SJSA1 (cell line): ENCODE results near the gene SLC28A1. TPM values are rescaled to one million over a fixed set of nuclear protein-coding genes. Genes with fewer than 3 reads are reported as not detected.

Experiments used
- DNase-seq, 2 experiments: peaks; one replicate each; pipeline ENCODE4 v3.0.0-alpha.2; 2015 to 2020; ENCODE audit warnings: low spot score in 2 of 2, low read depth in 1 of 2
- H3K27ac ChIP-seq: fragments of 250-450 bp; sonication (Bioruptor Pico); 2 replicates; pipeline ENCODE4 v1.5.1; 2020; ENCODE audit warnings: mild to moderate bottlenecking, moderate library complexity
- H3K27me3 ChIP-seq: fragments of 250-450 bp; sonication (Bioruptor Pico); replicated peaks from 2 replicates; pipeline ENCODE4 v1.5.1; 2020; ENCODE audit warnings: mild to moderate bottlenecking, moderate library complexity
- H3K36me3 ChIP-seq: fragments of 250-450 bp; sonication (Bioruptor Pico); 2 replicates; pipeline ENCODE4 v1.5.1; 2020; ENCODE audit warnings: mild to moderate bottlenecking
- H3K4me1 ChIP-seq: fragments of 250-450 bp; sonication (Bioruptor Pico); replicated peaks from 2 replicates; pipeline ENCODE4 v1.6.1; 2021; ENCODE audit warnings: mild to moderate bottlenecking
- H3K4me3 ChIP-seq: fragments of 250-450 bp; sonication (Bioruptor Pico); 2 replicates; pipeline ENCODE4 v1.5.1; 2020; ENCODE audit warnings: mild to moderate bottlenecking
- H3K9me3 ChIP-seq: fragments of 250-450 bp; sonication (Bioruptor Pico); replicated peaks from 2 replicates; pipeline ENCODE4 v1.5.1; 2020; ENCODE audit warnings: mild to moderate bottlenecking
- total RNA-seq: library from RNA; depleted of rRNA; stranded (reverse); fragments of >200 nt; shearing (Covaris generic); gene quantifications from 2 replicates; pipeline ENCODE4 v1.2.3, GENCODE V29; 2014

SLC28A1 gene
- total RNA-seq, 1 experiment from 2014 or later = not detected

DNA sequence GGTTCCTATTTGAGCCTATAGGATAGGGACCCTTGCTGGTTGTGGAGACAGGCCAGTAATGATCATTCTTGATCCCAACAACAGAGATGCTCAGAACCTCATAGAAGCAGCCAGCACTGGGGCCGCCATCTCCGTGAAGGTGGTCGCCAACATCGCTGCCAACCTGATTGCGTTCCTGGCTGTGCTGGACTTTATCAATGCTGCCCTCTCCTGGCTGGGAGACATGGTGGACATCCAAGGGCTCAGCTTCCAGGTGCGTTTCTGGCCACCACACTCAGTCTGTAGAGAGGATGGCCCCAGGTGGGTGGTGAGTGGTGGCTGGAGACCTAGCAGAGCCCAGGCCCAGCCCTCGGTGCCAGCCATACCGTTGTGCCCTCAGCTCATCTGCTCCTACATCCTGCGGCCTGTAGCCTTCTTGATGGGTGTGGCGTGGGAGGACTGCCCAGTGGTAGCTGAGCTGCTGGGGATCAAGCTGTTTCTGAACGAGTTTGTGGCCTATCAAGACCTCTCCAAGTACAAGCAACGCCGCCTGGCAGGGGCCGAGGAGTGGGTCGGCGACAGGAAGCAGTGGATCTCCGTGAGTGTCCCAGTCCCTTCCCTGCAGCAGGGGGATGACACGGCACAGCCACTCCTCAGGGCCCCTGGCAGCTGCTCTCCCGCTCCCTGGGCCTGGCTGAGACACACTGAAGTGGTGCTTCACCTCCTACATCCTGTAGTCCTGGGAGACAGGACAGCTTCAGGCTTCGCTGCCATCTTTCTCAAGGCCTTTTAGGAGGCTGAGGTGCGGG, 50.7 kb downstream of the SLC28A1 start:
- no peak overlapping the region for H3K27ac ChIP-seq

DNA sequence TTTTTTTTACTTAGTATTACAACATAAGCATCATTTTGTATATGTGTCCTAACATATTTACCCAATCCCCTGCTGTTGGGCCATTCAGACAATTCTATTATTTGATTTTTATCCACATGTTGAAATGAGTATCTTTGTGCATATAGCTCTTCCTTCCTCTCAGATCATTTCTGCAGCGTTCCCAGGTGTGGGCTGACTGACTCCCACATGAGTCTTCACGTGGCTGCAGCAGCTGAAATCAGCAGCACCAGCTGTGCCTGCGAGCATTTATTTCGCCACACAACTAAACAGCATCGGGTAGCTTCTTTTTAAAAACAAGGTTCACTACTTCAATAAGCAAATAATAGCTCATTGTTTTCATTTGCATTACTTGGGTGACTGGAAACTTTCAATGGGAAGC, 52.7 kb downstream of the SLC28A1 start:
- Histone ChIP-seq H3K36me3 (no peaks in the 10 kb centered on the region), H3K9me3 (no peaks in the 10 kb centered on the region), H3K4me1 (no peaks in the 10 kb centered on the region), H3K27me3 (no peaks in the 10 kb centered on the region), H3K4me3 (no peak overlapping the region), H3K27ac (no peak overlapping the region)
- no peak for DNase-seq

More for the DNA sequence above, 50.7 kb downstream of the SLC28A1 start:
- peaks cover 1% of the 10 kb centered on the region for H3K4me1 ChIP-seq
- DNase-seq = no peak
- H3K27me3 ChIP-seq = no peaks in the 10 kb centered on the region
- H3K36me3 ChIP-seq = no peaks in the 10 kb centered on the region
- no peaks in the 10 kb centered on the region for H3K9me3 ChIP-seq
- H3K4me3 ChIP-seq = no peak overlapping the region

DNA sequence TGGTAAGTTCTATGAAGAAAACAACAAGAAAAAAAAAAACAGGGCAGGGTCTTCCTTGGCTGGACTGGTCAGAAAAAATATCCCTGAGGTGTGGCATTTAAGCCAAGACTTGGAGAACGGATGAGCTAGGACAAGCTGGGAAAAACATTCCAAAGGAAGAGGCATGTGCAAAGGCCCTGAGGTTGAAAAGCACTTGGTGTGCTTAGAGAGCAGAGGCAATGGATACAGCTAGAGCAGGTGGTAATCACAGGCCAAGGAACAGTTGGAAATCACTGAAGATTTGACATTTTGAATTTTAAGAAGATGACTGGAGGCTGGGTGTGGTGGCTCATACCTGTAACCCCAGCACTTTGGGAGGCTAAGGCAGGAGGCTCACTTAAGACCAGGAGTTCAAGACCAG, 54.3 kb downstream of the SLC28A1 start:
- Histone ChIP-seq H3K36me3 (no peaks in the 10 kb centered on the region), H3K27me3 (no peaks in the 10 kb centered on the region), H3K4me1 (no peaks in the 10 kb centered on the region), H3K27ac (no peak overlapping the region), H3K4me3 (no peak overlapping the region), H3K9me3 (no peaks in the 10 kb centered on the region)
- no peak for DNase-seq

DNA sequence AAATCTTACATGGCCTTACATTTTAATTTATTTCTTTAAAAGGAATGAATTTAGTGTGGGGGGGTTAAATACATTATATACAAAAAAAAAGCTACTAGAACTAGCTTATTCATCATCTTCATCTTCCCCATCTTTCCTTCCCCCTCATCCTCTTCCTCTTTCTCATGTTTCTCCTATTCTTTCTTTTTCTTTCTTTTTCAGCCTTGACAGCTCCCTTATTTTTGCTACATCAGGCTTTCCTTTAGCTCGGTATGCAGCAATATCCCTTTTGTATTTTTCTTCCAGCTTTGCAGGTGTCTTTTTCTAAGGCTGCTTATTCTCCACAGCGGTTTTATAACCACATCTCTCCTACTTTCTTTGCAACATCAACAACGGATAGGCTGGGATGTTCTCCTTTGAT, 55.9 kb downstream of the SLC28A1 start:
- H3K36me3 ChIP-seq = no peaks in the 10 kb centered on the region
- no peaks in the 10 kb centered on the region for H3K27me3 ChIP-seq
- no peaks in the 10 kb centered on the region for H3K9me3 ChIP-seq
- no peak for DNase-seq
- no peaks in the 10 kb centered on the region for H3K4me1 ChIP-seq
- H3K27ac ChIP-seq = no peak overlapping the region
- H3K4me3 ChIP-seq = no peak overlapping the region

GRCh38 chr15:84942456-84942855, 58.0 kb downstream of the SLC28A1 start:
- no peak for DNase-seq
- no peak overlapping the region for H3K4me3 ChIP-seq
- no peak overlapping the region for H3K27ac ChIP-seq
- H3K4me1 ChIP-seq = no peaks in the 10 kb centered on the region; the same call in 1 of the 2 replicates
- H3K9me3 ChIP-seq = no peaks in the 10 kb centered on the region
- no peaks in the 10 kb centered on the region for H3K36me3 ChIP-seq
- H3K27me3 ChIP-seq = no peaks in the 10 kb centered on the region

DNA sequence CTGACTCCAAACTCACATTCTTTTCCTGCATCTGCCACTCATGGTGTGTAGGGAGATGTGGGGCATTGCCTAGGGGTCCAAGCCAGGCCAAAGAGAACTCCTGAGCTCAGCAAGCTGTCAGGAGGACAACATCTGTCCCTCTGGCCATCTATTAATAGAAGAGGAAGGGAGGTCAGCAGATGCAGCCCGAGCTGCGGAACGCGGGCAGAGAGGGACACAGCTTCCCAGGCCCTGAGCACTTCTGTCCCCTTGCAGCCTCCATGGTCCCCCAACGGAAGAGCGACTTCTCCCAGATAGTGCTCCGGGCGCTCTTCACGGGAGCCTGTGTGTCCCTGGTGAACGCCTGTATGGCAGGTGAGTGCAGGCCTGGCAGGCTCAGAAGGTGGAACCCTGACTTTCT, 59.8 kb downstream of the SLC28A1 start:
- Histone ChIP-seq H3K9me3 (no peaks in the 10 kb centered on the region), H3K27ac (no peak overlapping the region), H3K4me1 (peaks cover 16% of the 10 kb centered on the region), H3K27me3 (no peaks in the 10 kb centered on the region), H3K36me3 (no peaks in the 10 kb centered on the region), H3K4me3 (no peak overlapping the region)
- DNase-seq = no peak

DNA sequence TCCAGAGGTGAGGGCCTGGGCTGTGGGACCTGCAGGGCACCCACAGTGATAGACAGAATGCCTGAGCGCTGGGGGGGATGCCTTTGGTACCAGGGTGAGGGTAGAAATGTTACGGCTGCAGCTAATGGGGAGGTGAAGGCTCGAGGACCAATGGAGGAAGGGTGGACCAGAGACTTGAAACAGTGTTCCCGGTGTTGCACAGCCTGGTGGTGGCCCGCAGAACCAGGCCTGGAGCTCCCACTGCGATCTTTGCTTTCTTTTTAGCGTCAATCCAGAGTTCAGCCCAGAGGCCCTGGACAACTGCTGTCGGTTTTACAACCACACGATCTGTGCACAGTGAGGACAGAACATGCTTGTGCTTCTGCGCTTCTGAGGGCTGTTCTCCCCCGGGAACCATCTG, 60.4 kb downstream of the SLC28A1 start:
- DNase-seq = no peak
- Histone ChIP-seq H3K4me1 (peaks cover 16% of the 10 kb centered on the region), H3K9me3 (no peaks in the 10 kb centered on the region), H3K4me3 (no peak overlapping the region), H3K27ac (no peak overlapping the region), H3K36me3 (no peaks in the 10 kb centered on the region), H3K27me3 (no peaks in the 10 kb centered on the region)

- no peak for DNase-seq
- Histone ChIP-seq H3K4me1 (peaks cover 16% of the 10 kb centered on the region), H3K27ac (no peak overlapping the region), H3K9me3 (no peaks in the 10 kb centered on the region), H3K27me3 (no peaks in the 10 kb centered on the region), H3K4me3 (no peak overlapping the region), H3K36me3 (no peaks in the 10 kb centered on the region)
Observed at GRCh38 chr15:84946772-84947489, 62.5 kb downstream of the SLC28A1 start.

GRCh38 chr15:84947947-84948830, 63.7 kb downstream of the SLC28A1 start:
- Histone ChIP-seq H3K27ac (no peak overlapping the region), H3K27me3 (no peaks in the 10 kb centered on the region), H3K36me3 (no peaks in the 10 kb centered on the region), H3K4me1 (peaks cover 16% of the 10 kb centered on the region), H3K9me3 (no peaks in the 10 kb centered on the region), H3K4me3 (no peak overlapping the region)
- DNase-seq = peak; percentile 48 to 58

- Histone ChIP-seq H3K36me3 (no peaks in the 10 kb centered on the region), H3K27ac (no peak overlapping the region), H3K4me3 (no peak overlapping the region), H3K4me1 (peaks cover 16% of the 10 kb centered on the region), H3K9me3 (no peaks in the 10 kb centered on the region), H3K27me3 (no peaks in the 10 kb centered on the region)
- DNase-seq = no peak
Observed at GRCh38 chr15:84949043-84949442, 64.6 kb downstream of the SLC28A1 start.

DNA sequence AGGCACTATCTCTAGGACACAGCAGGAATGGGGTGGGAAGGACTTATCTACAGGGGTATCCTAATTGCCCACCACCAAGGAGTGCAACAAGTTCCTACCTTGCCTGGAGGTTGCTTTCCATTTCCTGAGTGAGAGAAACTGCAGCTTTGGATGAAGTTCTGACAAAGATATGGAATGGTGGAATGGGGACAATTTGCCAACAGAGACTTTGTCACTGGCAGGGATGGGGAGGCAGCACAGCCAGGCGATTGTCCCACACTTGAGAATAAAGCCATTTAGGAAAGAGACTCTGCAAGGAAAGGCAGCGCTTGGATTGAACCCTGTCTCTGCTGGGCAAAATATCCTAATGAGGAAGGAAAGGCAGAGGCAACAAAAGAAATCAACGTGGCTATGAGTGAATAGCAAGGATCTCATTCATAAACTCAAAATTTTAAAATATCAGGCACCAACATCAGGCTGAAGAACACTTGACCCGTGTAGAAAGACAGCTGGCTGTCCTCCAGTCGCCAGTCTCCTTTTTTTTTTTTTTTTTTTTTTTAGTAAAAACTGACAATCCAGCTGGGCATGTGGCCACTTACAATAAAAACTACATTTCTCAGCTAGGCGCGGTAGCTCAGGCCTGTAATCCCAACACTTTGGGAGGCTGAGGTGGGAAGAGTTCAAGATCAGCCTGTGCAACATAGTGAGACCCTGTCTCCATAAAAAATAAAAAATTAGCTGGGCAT, 65.5 kb downstream of the SLC28A1 start:
- no peak overlapping the region for H3K27ac ChIP-seq

GRCh38 chr15:84950570-84951111, 66.2 kb downstream of the SLC28A1 start:
- Histone ChIP-seq H3K27me3 (no peaks in the 10 kb centered on the region), H3K4me1 (peaks cover 19% of the 10 kb centered on the region), H3K27ac (no peak overlapping the region), H3K9me3 (no peaks in the 10 kb centered on the region), H3K36me3 (no peaks in the 10 kb centered on the region), H3K4me3 (no peak overlapping the region)
- no peak for DNase-seq

More for the DNA sequence above, 65.5 kb downstream of the SLC28A1 start:
- H3K27me3 ChIP-seq = no peaks in the 10 kb centered on the region
- no peak for DNase-seq
- H3K36me3 ChIP-seq = no peaks in the 10 kb centered on the region
- no peaks in the 10 kb centered on the region for H3K9me3 ChIP-seq
- no peak overlapping the region for H3K4me3 ChIP-seq
- peaks cover 16% of the 10 kb centered on the region for H3K4me1 ChIP-seq

DNA sequence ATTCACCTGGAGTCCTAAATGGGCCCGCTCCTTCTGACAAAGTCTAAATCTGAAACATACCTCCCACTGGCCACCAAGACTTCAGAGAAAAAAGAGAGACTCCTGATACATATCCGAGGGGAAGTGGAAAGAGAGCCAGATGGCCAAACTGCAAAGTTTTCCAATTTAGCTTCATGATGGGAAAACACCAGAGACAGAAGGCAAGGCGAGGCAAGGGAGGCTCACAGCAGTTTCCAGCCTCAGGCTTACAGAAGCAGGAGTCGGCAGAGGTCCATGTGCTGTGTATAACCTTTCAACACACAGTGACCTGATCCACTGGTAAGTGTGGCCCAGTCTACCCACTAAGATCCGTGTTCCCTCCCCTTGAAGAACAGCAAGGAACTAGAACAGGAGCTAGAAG, 67.3 kb downstream of the SLC28A1 start:
- no peak overlapping the region for H3K27ac ChIP-seq
- H3K9me3 ChIP-seq = no peaks in the 10 kb centered on the region
- H3K4me1 ChIP-seq = peaks cover 19% of the 10 kb centered on the region
- DNase-seq = no peak
- H3K36me3 ChIP-seq = no peaks in the 10 kb centered on the region
- H3K4me3 ChIP-seq = no peak overlapping the region
- no peaks in the 10 kb centered on the region for H3K27me3 ChIP-seq
